Panc1 (cell line): ENCODE measurements around the gene C19orf25. TPM values are rescaled to one million over a fixed set of nuclear protein-coding genes. Genes with fewer than 3 reads are reported as not detected.

Experiments
- ATAC-seq: fragments of 200-7000 bp; cut with Tn5 transposase; 2 replicates; pipeline ENCODE4 v1.9.1; 2020; ENCODE audit warnings: mild to moderate bottlenecking, moderate library complexity
- BruUV-seq: library from RNA; stranded (reverse); fragments of 400-500 nt; replicated peaks from 2 replicates; lab custom pipeline; 2021; lab: Mats Ljungman, UMichigan
- CTCF ChIA-PET: fragments of 300-600 bp; sonication (Branson Sonifier 250); formaldehyde crosslinking; loops from one replicate; lab custom pipeline; 2022; ENCODE audit warnings: antibody characterized with exemption; lab: Charles Lee
- POLR2A ChIA-PET: fragments of 300-600 bp; sonication (Branson Sonifier 250); formaldehyde crosslinking; loops from one replicate; lab custom pipeline; 2022; ENCODE audit warnings: antibody characterized with exemption; lab: Charles Lee
- DNase-seq: peaks from one replicate; pipeline ENCODE4 v3.0.0-alpha.2; 2010; ENCODE audit warnings: low read depth, low spot score
- H3K27ac ChIP-seq: 2 replicates; pipeline ENCODE4 v1.5.1; 2011; ENCODE audit warnings: mild to moderate bottlenecking, low read length, inconsistent platforms
- H3K27me3 ChIP-seq: fragments of 200-500 bp; sonication (Bioruptor generic); 2 replicates; pipeline ENCODE4 v1.6.0; 2014; ENCODE audit warnings: low read length, inconsistent platforms; ENCODE audit not compliant: control insufficient read depth, insufficient read depth
- H3K36me3 ChIP-seq: fragments of 200-500 bp; sonication (Bioruptor generic); 2 replicates; pipeline ENCODE4 v1.5.1; 2014; ENCODE audit warnings: inconsistent platforms, mild to moderate bottlenecking, low read length, moderate library complexity; ENCODE audit not compliant: control insufficient read depth, insufficient read depth
- H3K4me1 ChIP-seq: 2 replicates; pipeline ENCODE4 v1.5.1; 2011; ENCODE audit warnings: inconsistent platforms, mild to moderate bottlenecking, low read length, moderate library complexity; ENCODE audit not compliant: control insufficient read depth, insufficient read depth
- H3K4me3 ChIP-seq, 2 experiments: 2 replicates each; pipeline ENCODE4 v1.5.1; 2011 to 2012; ENCODE audit warnings: low read depth in 2 of 2, low read length in 2 of 2, mild to moderate bottlenecking in 2 of 2, inconsistent platforms in 1 of 2, moderate library complexity in 1 of 2
- H3K9me3 ChIP-seq: fragments of 200-500 bp; sonication (Bioruptor generic); 2 replicates; pipeline ENCODE4 v1.5.1; 2014; ENCODE audit warnings: low read depth, mild to moderate bottlenecking, inconsistent platforms, low read length, moderate library complexity; ENCODE audit not compliant: control insufficient read depth, insufficient read depth
- CTCF ChIP-seq: fragments of 450-650 bp; IDR thresholded peaks from 2 replicates; pipeline ENCODE4 v1.5.1; 2017; ENCODE audit warnings: mild to moderate bottlenecking
- POLR2AphosphoS5 ChIP-seq: IDR thresholded peaks from 2 replicates; pipeline ENCODE4 v1.6.1; 2012; ENCODE audit warnings: mild to moderate bottlenecking, low read depth, low read length, moderate library complexity
- REST ChIP-seq, 2 experiments: IDR thresholded peaks; 2 replicates each; pipeline ENCODE4 v1.6.1; 2011 to 2012; ENCODE audit warnings: low read depth in 2 of 2, control low read depth in 1 of 2, low read length in 1 of 2, mild to moderate bottlenecking in 1 of 2, moderate library complexity in 1 of 2; ENCODE audit not compliant: insufficient read depth in 1 of 2
- SIN3A ChIP-seq: IDR thresholded peaks from 2 replicates; pipeline ENCODE4 v1.6.1; 2012; ENCODE audit warnings: low read depth, mild to moderate bottlenecking, low read length, moderate library complexity, borderline replicate concordance; ENCODE audit not compliant: insufficient read depth
- TCF7L2 ChIP-seq: IDR thresholded peaks from 2 replicates; pipeline ENCODE4 v1.6.1; 2011; ENCODE audit warnings: mild to moderate bottlenecking, low read depth, low read length, inconsistent platforms
- in situ Hi-C: cut with HindIII; loops from 2 replicates; pipeline ENCODE4 v1.10.0; 2016; ENCODE audit warnings: low sequenced_read_pairs, low pct_unique_long_range_greater_than_20kb
- intact Hi-C: fragments of 100-400 bp; cut with micrococcal nuclease; formaldehyde crosslinking; loops from one replicate; pipeline ENCODE4 v1.10.0; 2022; ENCODE audit not compliant: unreplicated experiment
- total RNA-seq: library from RNA; stranded (reverse); gene quantifications from one replicate; pipeline ENCODE4 v1.2.1, GENCODE V29; 2021; ENCODE audit not compliant: unreplicated experiment

The C19orf25 gene
- total RNA-seq, 1 experiment from 2014 or later: 34.7 TPM

- no peaks in the 10 kb centered on the region for H3K27me3 ChIP-seq
- ChIA-PET CTCF (interaction anchor here (0.6 kb wide), 2 partner anchors 56 to 466 kb away, joined by 5 to 8 read pairs; no protein-coding TSS in a partner anchor), POLR2A (interaction anchor here (0.6 to 0.7 kb wide), 3 partner anchors 12 to 654 kb away, joined by 8 to 19 read pairs (median 9); no protein-coding TSS in a partner anchor)
- H3K4me1 ChIP-seq: no peaks in the 10 kb centered on the region; the same call in 1 of the 2 replicates
- H3K4me3 ChIP-seq: peak within 1 kb of the TSS; percentile 55 to 65
- TF ChIP-seq SIN3A (peak; percentile 91), TCF7L2 (peak; percentile 28; the same call in 1 of the 2 replicates), REST (IDR thresholded peaks at IDR 0.05; ENCODE audit: insufficient read depth in 1 of 2, low read depth in 2 of 2, low read length in 1 of 2) (no peak), POLR2AphosphoS5 (no peak), CTCF (no peak)
- BruUV-seq: no TSS peak
- no peaks in the 10 kb centered on the region for H3K9me3 ChIP-seq
- H3K27ac ChIP-seq: peak within 1 kb of the TSS; percentile 79
- DNase-seq (peak; percentile 91), ATAC-seq (peak; percentile 93)
- in situ Hi-C loops: no loop called here
- no peaks in the 10 kb centered on the region; the same call in 1 of the 2 replicates for H3K36me3 ChIP-seq
- intact Hi-C loops: no loop called here
Observed at GRCh38 chr19:1490311-1491113, 11.5 kb upstream of the C19orf25 start, which contains the start of gene PCSK4. Gene PCSK4 (minus strand): TSS chr19:1490350. CDS start chr19:1490346, 4 bp downstream.

- DNase-seq (no peak), ATAC-seq (no peak)
- intact Hi-C loops (no loop called here), in situ Hi-C loops (no loop called here)
- no TSS peak for BruUV-seq
- H3K27me3 ChIP-seq: no peaks in the 10 kb centered on the region
- H3K4me1 ChIP-seq: no peaks in the 10 kb centered on the region; the same call in 1 of the 2 replicates
- peak overlapping the region; percentile 79 for H3K27ac ChIP-seq
- no peaks in the 10 kb centered on the region; the same call in 1 of the 2 replicates for H3K36me3 ChIP-seq
- peak overlapping the region; percentile 55 to 65 for H3K4me3 ChIP-seq
- TF ChIP-seq TCF7L2: no peak
- TF ChIP-seq REST (IDR thresholded peaks at IDR 0.05; ENCODE audit: insufficient read depth in 1 of 2, low read depth in 2 of 2, low read length in 1 of 2): no peak
- TF ChIP-seq CTCF: no peak
- no peak for TF ChIP-seq POLR2AphosphoS5
- no peak for TF ChIP-seq SIN3A
- CTCF ChIA-PET: interaction anchor here (0.5 kb wide), 1 partner anchor 19 kb away, joined by 6 read pairs; no protein-coding TSS in a partner anchor
- H3K9me3 ChIP-seq: no peaks in the 10 kb centered on the region
- POLR2A ChIA-PET: no interaction called here
Observed at GRCh38 chr19:1489463-1490310, 10.7 kb upstream of the C19orf25 start.
